HG02678 (cell line): Measurements from ENCODE around the gene TAF7L.

Experiments
- ATAC-seq: cut with Tn5 transposase; IDR thresholded peaks from one replicate; pipeline ENCODE4 v1.9.1; 2021; ENCODE audit warnings: mild to moderate bottlenecking, moderate library complexity; ENCODE audit not compliant: unreplicated experiment

Gene TAF7L

GRCh38 chrX:101229170-101229569, 62.0 kb downstream of the TAF7L start:
- ATAC-seq: no peak

DNA sequence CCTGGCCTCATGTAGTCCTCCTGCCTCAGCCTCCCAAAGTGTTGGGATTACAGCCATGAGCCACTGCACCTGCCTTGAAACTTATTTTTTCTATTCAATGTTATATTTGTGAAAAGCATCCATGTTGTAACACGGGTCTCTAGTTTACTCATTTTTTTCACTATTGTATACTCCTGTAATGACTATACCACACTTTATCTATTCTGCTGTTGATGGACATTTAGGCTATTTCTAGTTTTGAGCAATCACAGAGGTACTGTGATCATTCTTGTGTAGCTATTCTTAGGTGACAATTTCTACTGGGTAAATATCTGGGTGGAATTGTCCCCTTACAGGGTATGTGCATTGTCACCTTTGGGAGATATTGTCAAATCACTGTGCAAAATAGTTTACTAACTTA, 67.9 kb downstream of the TAF7L start:
- no peak for ATAC-seq

DNA sequence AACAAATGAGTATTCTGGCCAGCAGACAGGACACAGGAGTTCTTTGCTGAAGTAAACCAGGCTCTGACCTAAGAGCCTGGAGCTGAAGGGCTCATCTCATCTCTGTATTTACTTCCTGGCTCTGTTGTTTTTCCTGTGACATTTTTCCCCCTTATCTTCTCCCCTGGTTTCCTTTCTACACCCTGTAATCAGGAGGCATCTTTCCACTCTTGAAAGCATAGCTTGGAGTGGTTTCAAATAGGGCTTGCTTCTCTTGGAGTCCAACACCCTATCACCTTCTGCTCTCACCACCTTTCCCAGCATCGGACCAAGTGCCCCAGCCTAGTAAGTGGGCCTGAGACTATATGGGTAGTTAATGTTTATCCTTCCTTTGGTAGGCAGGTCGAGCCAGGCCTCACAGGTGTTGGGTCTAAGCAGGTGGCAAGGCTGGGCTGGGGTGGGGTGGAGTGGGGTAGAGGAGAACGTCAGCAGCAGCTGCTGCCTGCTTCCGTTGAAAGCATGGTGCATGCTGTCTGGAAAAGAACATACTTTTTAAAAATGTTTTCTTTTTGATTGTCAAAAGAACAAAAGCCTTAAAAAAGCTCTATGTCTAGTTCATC, 70.4 kb downstream of the TAF7L start:
- ATAC-seq: no peak

DNA sequence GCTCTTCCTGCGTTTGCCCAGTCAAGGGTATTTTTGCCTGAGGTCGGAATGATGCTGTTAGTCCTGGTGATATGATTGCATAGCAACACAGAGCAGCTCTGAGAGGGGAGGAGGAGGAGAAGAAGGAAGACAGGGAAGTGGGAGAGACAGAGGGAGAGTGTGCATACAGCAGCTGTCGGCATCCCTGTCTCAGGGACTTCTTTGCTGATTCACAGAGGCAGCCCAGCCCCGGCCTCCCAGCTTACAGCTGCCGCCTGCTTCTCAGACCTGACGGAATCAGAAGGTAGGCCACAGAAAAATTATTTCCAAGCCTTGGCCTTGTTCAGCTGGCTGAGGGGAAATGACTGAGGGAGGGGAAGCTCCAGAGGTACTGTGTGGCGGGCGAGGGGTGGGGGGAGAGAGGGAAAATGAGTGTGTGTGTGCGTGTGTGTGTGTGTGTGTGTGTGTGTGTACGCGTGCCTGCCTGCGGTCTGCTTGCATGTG, 71.2 kb downstream of the TAF7L start:
- no peak for ATAC-seq

- no peak for ATAC-seq
These were observed 71.8 kb downstream of the TAF7L start, which contains the start of gene DRP2 for GRCh38 chrX:101219116-101219863. TSS of gene DRP2 (plus strand) at chrX:101219786. CDS start at chrX:101231648, 11,862 bp downstream.
